Measurements from ENCODE around the gene MED19. TPM values are rescaled to one million over a fixed set of nuclear protein-coding genes. Genes with fewer than 3 reads are reported as not detected.

The MED19 gene, protein sequence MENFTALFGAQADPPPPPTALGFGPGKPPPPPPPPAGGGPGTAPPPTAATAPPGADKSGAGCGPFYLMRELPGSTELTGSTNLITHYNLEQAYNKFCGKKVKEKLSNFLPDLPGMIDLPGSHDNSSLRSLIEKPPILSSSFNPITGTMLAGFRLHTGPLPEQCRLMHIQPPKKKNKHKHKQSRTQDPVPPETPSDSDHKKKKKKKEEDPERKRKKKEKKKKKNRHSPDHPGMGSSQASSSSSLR
- total RNA-seq: 25.4 and 36.4 TPM in 2 replicates

GRCh38 chr11:57711414-57712255, at the start of gene MED19:
Gene MED19, minus strand, starts transcription at chr11:57712215. Its CDS starts 36 bp downstream, at chr11:57712179.

DNA sequence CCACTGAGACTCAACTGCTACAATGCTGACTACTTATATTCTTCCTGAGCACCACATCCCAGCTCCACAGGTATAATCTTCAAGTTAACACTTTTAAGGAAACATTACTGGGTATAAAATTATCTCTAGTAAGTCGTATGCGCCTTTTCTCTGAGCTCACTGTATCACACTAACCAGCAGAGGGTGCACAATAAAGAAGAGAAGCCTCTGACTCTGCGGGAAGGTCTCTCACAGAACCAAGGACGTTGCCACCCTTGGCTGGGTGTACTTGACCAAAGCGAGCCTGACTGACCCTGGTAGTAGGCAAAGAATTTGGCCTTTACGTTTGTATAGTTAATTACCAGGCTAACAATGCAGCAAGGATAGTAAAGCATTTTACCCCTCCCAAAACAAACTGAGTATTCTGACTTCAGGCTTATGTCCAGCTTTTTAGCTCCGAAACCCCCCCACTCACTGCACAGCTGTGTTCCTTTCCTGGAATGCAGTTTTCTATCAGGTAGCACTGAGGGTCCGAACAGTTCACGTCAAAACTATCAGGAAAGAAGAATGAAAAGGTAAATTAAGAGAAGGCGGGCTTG, 39.8 kb upstream of the MED19 start, which contains the start of gene BTBD18:
Gene BTBD18, minus strand, starts transcription at position 144 of the 578 bp plus-strand sequence. CDS start 631 bp downstream, outside the sequence.

GRCh38 chr11:57741132-57742086, 29.4 kb upstream of the MED19 start, which contains the start of gene SELENOH:
Gene SELENOH, plus strand, starts transcription at chr11:57741491. Its CDS starts 105 bp downstream, at chr11:57741596.

DNA sequence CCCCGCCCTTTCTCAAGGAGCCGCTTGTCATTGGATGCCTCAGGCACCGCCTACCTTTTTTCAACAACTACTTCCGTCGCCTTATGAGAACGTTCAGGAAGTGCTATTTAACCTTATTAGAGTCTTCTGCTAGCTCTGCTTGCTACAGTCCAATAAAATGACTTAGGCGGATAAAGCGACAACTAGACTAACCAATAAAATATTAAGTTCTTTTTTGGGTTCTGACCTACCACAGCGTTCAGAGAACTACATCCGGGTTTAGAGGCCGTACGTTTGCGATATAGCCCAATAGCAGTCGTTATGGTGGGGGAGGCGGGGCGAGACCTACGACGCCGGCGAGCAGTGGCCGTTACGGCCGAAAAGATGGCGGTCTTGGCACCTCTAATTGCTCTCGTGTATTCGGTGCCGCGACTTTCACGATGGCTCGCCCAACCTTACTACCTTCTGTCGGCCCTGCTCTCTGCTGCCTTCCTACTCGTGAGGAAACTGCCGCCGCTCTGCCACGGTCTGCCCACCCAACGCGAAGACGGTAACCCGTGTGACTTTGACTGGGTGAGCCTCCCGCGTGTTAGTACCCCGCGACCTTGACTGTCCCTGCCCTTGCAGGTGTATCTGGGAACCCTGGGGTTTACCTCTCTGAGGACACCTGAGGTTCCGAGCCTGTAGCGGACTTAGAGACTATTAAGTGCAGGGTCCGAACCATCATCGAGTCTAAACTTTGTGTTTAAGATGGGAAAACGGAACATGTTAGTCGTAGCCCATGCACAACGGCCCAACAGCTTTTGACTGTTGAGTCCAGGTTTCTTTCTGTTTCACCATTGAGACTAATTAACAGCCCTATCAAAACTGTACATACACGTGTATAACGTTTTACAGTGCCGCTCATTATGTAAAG, 488 bp upstream of the MED19 start, which contains the start of gene TMX2:
Gene TMX2, plus strand, starts transcription at position 338 of the 895 bp plus-strand sequence. Its CDS starts 26 bp downstream, at position 364.

GRCh38 chr11:57667736-57668433, 44.1 kb downstream of the MED19 start, which contains the start of gene ZDHHC5:
Gene ZDHHC5, plus strand, starts transcription at chr11:57668114. Its CDS starts 4,977 bp downstream, at chr11:57673091.

DNA sequence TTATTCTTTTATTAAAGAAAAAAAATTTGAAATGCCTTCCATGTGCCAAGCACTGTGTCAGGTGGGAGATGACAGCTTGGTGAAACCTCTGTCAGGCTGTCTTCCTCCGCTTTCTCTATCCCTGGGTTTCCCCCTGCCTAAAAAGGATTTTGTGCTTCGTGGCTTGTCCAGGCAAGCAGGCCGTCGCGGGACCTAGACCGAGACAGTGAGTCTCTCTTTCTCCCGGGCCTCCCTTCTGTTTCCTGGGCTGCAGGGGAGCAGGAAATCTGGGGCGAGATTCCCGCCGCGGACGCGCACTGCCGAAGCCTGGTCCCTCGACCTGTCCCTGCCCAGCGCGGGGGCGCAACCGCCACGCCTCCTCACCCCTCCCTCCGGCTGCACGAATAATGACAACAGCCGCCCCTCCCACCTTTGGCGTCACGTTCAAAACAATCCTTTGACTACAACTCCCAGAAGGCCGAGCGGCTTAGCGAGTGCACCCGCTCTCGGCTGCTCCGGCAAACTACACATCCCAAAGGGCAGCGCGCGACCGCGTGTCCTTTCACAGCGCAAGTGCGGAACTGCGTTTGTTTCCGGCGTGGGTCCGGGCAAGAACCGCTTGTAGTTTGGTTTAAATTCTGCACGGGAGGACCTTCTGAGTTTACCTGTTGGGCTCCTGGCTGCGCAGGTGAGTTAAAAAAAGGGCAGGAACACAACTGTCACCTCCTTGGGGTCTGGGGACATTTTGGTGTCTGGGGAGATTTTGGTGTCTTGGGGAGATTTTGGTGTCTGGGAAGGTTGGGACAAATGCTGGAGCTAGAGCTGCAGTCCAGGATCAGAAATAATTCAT, 54.6 kb downstream of the MED19 start, which contains the start of gene CLP1:
Gene CLP1, plus strand, starts transcription at position 569 of the 829 bp plus-strand sequence. CDS start 1,715 bp downstream, outside the sequence.

Other genes starting within 250 kb of the MED19 start
- 17.1 and 18.8 TPM in 2 replicates for gene SLC43A1, start 196.5 kb downstream of the MED19 start, total RNA-seq
- gene TIMM10, start 181.5 kb downstream of the MED19 start, total RNA-seq: 53.1 and 56.5 TPM in 2 replicates
- not detected in 2 replicates for gene SMTNL1, start 174.6 kb downstream of the MED19 start, total RNA-seq
- gene UBE2L6, start 144.5 kb downstream of the MED19 start, total RNA-seq: 35.1 and 41.9 TPM in 2 replicates
- 56.3 and 67.6 TPM in 2 replicates for gene SERPING1, start 114.5 kb downstream of the MED19 start, total RNA-seq
- gene YPEL4, start 62.3 kb downstream of the MED19 start, total RNA-seq: 0.17 and 0.45 TPM in 2 replicates
- 15.0 and 15.8 TPM in 2 replicates for gene CLP1, start 54.5 kb downstream of the MED19 start, total RNA-seq
- 37.3 and 39.7 TPM in 2 replicates for gene ZDHHC5, start 44.1 kb downstream of the MED19 start, total RNA-seq
- 59.6 and 60.0 TPM in 2 replicates for gene TMX2, start 378 bp upstream of the MED19 start, total RNA-seq
- gene SELENOH, start 29.3 kb upstream of the MED19 start, total RNA-seq: 220 and 229 TPM in 2 replicates
- not detected in 2 replicates for gene BTBD18, start 39.6 kb upstream of the MED19 start, total RNA-seq
- gene CTNND1, start 49.6 kb upstream of the MED19 start, total RNA-seq: 61.7 and 64.1 TPM in 2 replicates

All from bronchus fibroblast of lung (primary cell).